Erythroblast (primary cell): ENCODE measurements around the gene NELFCD.

Experiments used
- GATA1 ChIP-seq: IDR thresholded peaks from 2 replicates; pipeline ENCODE4 v1.6.1; 2011; ENCODE audit warnings: low read depth, mild to moderate bottlenecking, control low read depth, low read length, moderate library complexity
- POLR2A ChIP-seq: IDR thresholded peaks from 2 replicates; pipeline ENCODE4 v1.6.1; 2011; ENCODE audit warnings: mild to moderate bottlenecking, low read length

GRCh38 chr20:58969439-58969838 lies 11.6 kb upstream of the NELFCD start:
- no peak for TF ChIP-seq POLR2A
- no peak for TF ChIP-seq GATA1
